ENCODE results near the gene NFKB1. TPM values are rescaled to one million over a fixed set of nuclear protein-coding genes. Genes with fewer than 3 reads are reported as not detected.

Gene NFKB1
- total and polyA plus RNA-seq, 9 of the 15 experiments (the other 6 are each of a cell fraction or from before 2014, with no cell fraction given) = 2.4 to 14.5 (median 10.3) TPM

- TF ChIP-seq HMG20B (CRISPR knock-in tag; IDR thresholded peaks at IDR 0.05) (no peak), SREBF1 (IDR thresholded peaks at IDR 0.05; ENCODE audit: borderline replicate concordance, low read depth, low read length) (no peak), CEBPB (tag; IDR thresholded peaks at IDR 0.05) (0 out of 2 replicates have a peak, but pooled peaks have one; percentile 21), SOX6 (IDR thresholded peaks at IDR 0.05) (no peak), ZNF766 (CRISPR knock-in tag; conservative IDR thresholded peaks at IDR 0.05) (peak; percentile 99), ZBTB1 (CRISPR knock-in tag; IDR thresholded peaks at IDR 0.05; ENCODE audit: borderline replicate concordance, low read depth) (no peak), NCOR1 (IDR thresholded peaks at IDR 0.05) (no peak), NEUROD1 (IDR thresholded peaks at IDR 0.05; ENCODE audit: borderline replicate concordance, low read depth, low read length, partially characterized antibody) (no peak), ZNF174 (CRISPR knock-in tag; IDR thresholded peaks at IDR 0.05) (no peak), ATF6 (CRISPR knock-in tag; IDR thresholded peaks at IDR 0.05) (no peak), ZC3H4 (CRISPR knock-in tag; IDR thresholded peaks at IDR 0.05; ENCODE audit: borderline replicate concordance) (no peak), ZNF583 (CRISPR knock-in tag; IDR thresholded peaks at IDR 0.05) (no peak), MAX (CRISPR knock-in tag; IDR thresholded peaks at IDR 0.05) (no peak), FUS (optimal IDR thresholded peaks at IDR 0.05; ENCODE audit: low read depth, low read length) (no peak), CTBP1 (IDR thresholded peaks at IDR 0.05; ENCODE audit: borderline replicate concordance) (peak; percentile 40; the same call in 1 of the 2 replicates)
These were observed 119.7 kb downstream of the NFKB1 start (continued) for GRCh38 chr4:102620697-102621497.

Data from K562 (cell line).